Measurements from ENCODE around the gene DALRD3. TPM values are rescaled to one million over a fixed set of nuclear protein-coding genes. Genes with fewer than 3 reads are reported as not detected.

DALRD3 gene
- total and polyA plus RNA-seq, 2 of the 8 experiments (the other 6 are each of a cell fraction or from before 2014, with no cell fraction given) = 30.4 to 86.5 TPM

DNA sequence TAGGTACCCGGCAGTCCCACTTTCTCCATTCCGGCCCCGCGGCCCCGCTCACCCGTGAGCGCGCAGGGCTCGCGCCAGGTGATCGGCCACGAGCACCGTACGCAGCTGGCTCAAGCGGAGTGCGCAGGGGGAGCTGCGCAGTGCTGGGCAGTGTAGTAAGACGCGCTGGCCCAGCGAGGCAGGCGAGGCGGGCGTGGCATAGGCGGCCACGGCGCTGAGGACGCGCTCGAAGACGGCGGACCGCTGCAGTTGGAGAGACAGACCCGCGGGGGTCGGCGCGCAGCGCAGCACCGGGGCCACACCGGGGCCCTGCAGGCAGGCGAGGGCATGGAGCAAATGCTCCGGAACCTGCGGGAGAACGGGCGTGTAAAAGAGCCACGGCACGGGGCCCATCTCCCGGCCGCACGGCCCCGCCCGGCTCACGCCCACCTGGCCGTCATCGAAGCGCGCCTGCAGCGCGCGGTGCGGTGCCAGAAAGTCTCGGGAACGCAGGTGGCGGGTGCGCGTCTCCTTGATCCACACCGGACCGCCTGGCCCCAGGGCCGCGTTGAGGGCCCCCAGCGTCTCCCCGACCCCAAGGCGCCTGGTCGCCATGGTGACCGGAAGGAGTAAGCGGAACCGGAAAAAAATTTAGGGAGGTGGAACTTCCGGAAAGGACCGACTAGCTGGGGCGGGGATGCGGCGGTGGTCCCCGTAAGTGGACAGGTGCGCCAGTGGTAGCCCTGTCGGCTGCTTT, at the start of gene DALRD3 (continued):
- TF ChIP-seq CHD7 (IDR thresholded peaks at IDR 0.05; ENCODE audit: insufficient replicate concordance, low read length) (no peak), YY1 (IDR thresholded peaks at IDR 0.05; ENCODE audit: low read depth, low read length) (no peak), NANOG (IDR thresholded peaks at IDR 0.05; ENCODE audit: insufficient read depth, low read depth, low read length, poor library complexity, severe bottlenecking) (no peak), POU5F1 (IDR thresholded peaks at IDR 0.05; ENCODE audit: low read depth, low read length) (no peak), KDM1A (IDR thresholded peaks at IDR 0.05; ENCODE audit: borderline replicate concordance, low read length) (no peak), GABPA (IDR thresholded peaks at IDR 0.05; ENCODE audit: borderline replicate concordance, insufficient read depth, low read length) (0 out of 2 replicates have a peak, but pooled peaks have one; percentile 79), SP2 (IDR thresholded peaks at IDR 0.05; ENCODE audit: low read length) (no peak), TBP (IDR thresholded peaks at IDR 0.05; ENCODE audit: low read depth, low read length) (no peak), EGR1 (IDR thresholded peaks at IDR 0.05; ENCODE audit: borderline replicate concordance, low read depth, low read length) (no peak), ASH2L (IDR thresholded peaks at IDR 0.05; ENCODE audit: low read length) (peak; percentile 42), RBBP5 (IDR thresholded peaks at IDR 0.05; ENCODE audit: borderline replicate concordance, low read depth, low read length) (no peak; the same call in 1 of the 2 replicates)
